C1 segment of cervical spinal cord (tissue), 14 donors: ENCODE data around the gene TEAD1.
A peak's percentile ranks its signal among the peaks of the same experiment; 100 is the strongest.
"Not testable (repeated sequence)": the region's sequence is repeated elsewhere in the genome, so short reads cannot be mapped to it uniquely, and the experiment has no call there.

ENCODE experiments used
- DNase-seq, 14 donors: peaks; one replicate each; lab custom pipeline; 2025; lab: John Stamatoyannopoulos, UW

The TEAD1 gene

DNA sequence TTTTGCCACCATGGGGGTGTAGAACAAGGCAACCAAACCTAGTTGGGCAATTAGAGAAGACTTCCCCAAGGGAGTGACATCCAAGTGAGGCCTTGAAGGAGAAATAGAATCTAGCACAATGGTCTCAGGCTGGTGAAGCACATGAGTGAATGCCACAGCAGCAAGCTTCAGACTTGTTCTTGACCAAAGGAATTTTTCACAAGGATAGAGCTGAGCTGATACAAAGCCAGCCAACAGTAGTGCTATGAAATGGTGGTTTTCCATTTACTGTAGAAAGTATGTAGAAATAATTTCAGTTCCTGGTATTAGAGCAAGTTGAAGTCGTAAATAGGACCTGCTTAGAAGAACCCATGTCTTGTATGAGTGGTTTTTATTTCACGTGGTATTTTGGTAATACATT lies 186.6 kb downstream of the TEAD1 start:
- no peak for DNase-seq

DNA sequence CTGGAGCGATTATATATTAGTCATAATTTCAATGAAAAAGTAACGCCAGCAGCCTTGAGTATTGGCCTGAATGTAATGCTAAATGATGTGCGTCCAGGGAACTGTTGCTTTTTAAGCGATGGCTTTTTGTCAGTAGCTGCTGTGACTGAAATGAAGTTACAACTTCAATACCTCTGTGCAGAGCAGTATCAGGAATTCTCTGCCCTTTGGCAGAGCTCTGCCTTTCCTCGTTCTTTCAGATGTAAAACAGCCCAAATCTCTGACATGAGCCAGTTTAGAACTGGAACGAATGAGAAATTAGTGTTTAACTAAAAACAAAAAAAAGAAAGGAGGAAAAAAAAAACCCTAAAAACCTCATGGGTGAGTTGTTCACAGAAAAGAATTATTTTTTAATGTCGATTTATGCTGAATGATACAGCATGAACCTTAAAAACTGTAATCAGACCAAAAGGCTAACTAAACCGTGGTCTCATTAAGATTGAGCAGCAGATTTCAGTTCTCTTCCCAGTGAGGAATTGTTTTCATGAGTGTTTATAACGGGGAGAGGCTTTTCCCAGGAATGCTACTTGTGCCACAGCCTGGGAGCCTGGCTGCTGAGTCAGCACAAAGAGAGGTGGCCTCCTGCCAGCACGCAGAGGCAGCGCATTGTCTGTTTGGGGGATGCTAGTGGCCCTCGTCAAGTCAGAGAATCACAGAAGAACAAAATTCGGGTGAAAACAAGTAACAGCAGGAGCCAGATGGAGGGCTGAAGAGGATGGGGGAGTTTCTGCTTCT lies 188.7 kb downstream of the TEAD1 start:
- DNase-seq, result peak in 8 of 14 donors; percentile 5 to 73 (median 22)

DNA sequence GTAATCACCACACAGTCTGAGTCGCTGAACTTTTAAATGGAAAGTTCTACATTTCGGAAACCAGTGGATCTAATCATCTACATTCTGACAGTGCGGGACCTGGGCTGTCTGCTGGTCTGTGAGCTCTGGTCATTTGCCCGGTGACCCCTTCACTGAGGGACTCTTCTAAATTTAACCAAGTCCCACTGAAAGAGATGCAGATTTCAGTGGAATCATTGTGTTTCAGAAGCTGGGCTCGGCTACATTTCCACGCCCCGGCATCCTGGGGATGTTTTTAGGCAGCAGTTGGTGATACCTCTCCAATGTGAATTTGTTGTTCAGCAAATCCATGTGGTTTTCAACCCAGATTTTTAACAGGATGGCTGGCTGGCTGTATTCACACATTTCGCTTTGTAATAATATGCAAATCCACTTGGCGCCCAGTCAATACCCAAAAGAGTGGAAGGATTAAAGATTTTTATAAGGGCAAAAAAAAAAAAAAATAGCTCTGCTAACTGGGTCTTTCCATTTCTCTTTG lies 189.4 kb downstream of the TEAD1 start:
- peak in 1 of 14 donors; percentile 60 for DNase-seq

DNA sequence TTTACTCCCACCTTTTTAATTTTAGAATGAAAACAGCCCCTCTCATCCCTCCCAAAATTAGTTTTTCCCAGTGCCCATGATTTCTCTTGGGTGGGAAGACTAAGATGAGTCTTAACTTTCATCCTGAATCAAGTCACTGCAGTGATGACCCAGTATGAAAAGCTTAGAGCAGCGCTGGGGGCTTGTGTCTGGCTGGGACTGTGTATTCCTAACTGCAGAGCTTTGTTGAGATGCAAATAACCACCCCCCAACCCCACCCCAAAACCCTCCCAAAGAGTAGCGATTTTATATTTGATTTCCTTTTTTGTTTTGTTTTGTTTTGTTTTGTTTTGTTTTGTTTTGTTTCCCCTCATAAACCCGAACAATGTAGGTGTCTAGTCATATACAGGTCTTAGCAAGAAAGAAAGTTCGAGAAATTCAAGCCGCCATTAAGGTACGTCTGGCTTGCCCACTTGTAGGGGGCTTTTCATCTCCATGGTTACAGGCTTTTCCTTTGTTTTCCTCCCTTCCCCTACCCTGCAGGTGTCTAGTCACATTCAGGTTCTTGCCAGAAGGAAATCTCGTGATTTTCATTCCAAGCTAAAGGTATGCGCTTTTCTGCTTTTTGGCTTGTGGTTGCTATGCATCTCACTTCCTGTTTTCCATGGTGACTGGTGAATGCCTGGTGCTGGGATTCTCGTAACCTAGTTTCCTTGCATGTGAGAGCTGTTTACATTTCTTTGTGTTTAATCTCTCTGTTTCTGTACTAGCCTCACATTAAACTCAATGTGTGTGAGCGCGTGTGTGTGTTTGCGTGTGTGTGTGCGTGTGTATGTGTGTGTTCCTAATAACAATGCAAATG lies 190.3 kb downstream of the TEAD1 start:
- peak in 1 of 14 donors; percentile 72 for DNase-seq

DNA sequence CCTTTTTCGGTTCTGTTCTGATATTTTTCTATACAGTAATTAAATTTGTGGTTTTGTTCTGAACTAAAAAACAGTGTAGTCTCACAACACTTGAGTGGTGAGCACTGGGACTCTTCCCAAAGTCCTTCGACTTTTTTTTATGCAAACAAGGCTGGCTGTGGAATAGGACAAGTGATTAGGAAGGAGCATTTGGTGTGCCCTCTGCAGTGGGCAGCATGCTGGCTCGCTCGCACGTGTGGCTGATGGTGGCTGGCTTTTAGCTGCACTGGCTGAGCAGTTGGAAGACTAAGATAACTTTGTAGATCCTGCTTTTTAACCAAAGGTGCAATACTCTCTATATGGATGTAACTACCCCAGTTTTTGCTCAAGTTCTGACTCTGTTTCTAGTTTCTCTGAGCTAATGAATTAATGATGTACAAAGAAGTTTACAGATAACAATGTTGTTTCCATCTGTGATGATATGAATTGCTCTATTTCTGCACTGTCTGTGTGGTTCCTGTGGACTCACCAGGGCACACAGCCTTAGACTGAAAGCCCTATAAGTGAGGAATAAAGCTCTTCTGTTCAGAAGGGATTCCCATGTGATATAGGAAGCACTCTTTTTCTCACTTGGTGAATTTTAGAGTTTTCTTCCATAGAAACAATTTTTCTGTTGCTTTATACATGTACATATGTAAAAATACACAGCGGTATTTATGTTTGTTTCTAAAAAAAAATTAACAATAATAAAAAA lies 191.8 kb downstream of the TEAD1 start:
- DNase-seq, result peak in 1 of 14 donors; percentile 41

GRCh38 chr11:12867531-12867930 lies 193.3 kb downstream of the TEAD1 start:
- DNase-seq, result no peak

DNA sequence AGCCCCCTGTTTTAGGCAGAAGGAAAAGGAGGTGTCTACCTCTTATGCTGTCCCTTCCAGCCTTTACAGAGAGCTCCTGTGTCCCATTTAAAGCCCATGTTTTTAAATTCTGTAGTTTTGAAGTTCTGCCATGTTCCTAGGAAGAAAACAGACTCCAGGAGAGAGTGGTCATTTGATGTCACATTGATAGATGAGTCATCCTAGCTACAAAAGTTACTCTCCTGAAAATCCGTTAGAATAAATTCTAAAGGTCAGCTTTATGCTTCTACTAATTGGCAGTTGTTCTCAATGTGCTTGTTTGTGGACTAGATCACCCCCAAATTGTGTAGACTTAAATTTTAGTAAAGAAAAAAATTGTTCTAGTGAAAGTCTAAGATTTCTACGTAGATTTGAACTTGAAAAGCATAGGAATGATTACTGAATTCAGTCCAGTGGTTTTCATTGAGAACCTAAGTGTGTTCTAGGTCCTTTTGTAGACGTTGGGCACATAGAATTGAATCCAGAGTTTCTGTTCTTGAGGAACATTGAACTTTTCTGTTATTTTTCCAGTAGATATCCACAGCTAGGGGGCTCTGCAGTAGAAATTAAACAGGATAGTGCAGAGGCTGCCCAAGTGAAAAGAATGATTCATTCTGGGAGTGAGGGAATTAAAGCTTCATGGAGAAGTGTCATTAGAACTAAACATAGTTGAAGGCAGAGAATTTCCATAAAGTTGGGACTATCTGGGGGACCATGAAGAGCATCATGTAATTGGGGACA lies 194.3 kb downstream of the TEAD1 start:
- DNase-seq, result no peak

DNA sequence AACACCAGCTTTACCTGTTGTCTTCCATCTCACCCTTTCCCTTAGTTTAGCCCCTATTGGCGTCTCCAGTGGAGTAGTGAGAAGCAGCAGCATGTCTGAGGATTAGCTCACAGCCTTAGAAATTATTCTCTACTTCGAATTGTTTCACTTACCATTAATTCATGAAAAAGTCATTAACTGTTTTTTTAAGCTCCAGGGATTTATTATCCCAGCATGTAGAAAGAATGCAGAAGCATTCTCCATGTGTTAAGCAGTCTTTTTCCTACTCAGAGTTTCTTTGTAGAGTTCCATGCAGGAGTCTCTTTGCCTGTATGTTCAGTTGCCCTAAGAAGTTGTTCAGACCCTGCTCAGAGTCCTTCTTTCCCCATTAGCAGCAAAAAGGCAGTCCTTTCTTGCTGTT lies 197.0 kb downstream of the TEAD1 start:
- no peak for DNase-seq

DNA sequence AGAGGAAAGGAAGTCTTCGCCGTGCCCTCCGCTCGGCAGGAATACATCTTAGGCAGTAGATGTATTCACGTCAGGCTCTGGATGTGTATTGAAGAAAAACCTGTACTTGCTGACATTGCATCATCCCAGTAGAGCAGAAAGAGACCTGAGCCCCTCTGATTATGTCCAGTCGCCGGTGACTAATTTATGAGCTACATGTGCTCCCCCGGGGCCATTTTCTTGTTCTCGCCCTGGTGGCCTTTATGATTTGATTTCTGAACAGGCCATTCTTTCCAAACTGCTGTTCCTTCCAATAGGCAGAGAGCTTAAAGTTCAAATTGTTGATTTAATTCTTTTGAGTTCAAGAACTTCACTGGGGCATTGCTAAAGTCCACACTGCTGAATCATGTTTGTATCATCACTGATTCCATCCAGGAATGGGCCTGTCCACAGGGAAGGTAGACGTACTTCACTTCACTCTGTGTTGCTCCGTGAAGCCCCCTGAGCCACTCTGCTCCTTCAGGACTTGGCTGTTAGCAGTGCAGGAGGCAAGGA lies 197.6 kb downstream of the TEAD1 start:
- DNase-seq, result no peak

- DNase-seq, result no peak
Observed at GRCh38 chr11:12876340-12876739, 202.1 kb downstream of the TEAD1 start.

GRCh38 chr11:12876988-12877387 lies 202.8 kb downstream of the TEAD1 start:
- DNase-seq, result no peak

DNA sequence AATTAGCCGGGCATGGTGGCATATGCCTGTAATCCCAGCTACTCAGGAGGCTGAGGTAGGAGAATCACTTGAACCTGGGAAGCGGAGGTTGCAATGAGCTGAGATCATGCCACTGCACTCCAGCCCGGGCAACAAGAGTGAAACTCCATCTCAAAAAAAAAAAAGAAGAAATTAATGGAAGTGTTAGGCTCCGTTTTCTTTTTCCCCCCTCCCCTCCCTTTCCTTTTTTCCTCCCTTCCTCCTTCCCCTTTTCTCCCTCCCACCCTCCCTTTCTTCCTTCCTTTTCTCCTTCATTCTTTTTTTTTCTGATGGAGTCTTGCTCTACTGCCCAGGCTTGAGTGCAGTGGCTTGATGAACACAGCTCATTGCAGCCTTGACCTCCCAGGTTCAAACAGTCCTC lies 203.3 kb downstream of the TEAD1 start:
- not testable (repeated sequence) for DNase-seq

GRCh38 chr11:12880327-12880726 lies 206.1 kb downstream of the TEAD1 start:
- DNase-seq, result no peak

DNA sequence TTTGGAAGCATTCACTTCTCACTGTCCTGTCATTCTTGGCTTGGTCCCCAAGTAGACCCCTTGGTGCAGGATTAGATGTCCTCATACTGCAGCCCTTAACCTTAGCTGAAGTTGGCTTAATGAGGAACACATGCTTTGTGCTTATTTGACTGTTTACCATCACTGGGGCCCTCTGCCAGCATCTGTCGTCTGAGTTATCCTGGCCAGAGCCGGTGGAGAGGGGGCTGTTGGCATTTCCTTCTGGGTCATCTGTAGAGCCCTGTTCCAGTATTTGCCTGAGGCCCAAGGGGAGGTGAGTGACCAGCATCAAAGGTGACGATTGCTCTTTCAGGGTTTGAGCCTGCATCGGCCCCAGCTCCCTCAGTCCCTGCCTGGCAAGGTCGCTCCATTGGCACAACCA lies 208.4 kb downstream of the TEAD1 start:
- DNase-seq, result no peak

DNA sequence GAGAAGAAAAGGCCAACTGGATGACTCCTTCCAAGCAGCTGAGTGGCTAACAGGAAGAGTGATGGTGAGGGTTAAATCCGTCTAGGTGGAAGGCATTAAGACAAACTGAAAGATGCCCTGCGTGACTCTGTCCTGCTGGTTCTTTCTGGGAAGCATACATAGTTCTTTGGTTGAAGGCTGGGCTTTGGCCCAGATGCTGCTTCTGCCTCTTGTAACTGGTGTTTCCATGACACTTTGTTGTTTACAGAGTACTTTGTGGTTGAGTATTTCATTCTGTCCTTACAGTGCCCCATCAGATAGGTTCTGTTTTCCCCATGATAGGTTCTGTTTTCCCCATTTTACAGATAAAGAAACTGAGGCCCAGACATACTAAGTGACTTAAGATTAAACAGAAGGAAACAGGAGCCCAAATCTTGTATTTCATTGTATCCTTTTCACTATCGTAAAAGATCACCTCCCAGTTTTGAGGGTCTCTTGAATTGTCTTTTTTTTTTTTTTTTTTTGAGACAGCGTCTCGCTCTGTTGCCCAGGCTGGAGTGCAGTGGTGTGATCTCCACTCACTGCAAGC lies 210.6 kb downstream of the TEAD1 start:
- DNase-seq, result no peak

GRCh38 chr11:12885717-12886239 lies 211.6 kb downstream of the TEAD1 start:
- no peak for DNase-seq

GRCh38 chr11:12886508-12886907 lies 212.3 kb downstream of the TEAD1 start:
- no peak for DNase-seq

GRCh38 chr11:12888525-12889158 lies 214.4 kb downstream of the TEAD1 start:
- peak in 12 of 14 donors; percentile 12 to 78 (median 43) for DNase-seq

- peak in 3 of 14 donors; percentile 23 to 65 (median 42) for DNase-seq
Observed at GRCh38 chr11:12889243-12889642, 215.0 kb downstream of the TEAD1 start.

DNA sequence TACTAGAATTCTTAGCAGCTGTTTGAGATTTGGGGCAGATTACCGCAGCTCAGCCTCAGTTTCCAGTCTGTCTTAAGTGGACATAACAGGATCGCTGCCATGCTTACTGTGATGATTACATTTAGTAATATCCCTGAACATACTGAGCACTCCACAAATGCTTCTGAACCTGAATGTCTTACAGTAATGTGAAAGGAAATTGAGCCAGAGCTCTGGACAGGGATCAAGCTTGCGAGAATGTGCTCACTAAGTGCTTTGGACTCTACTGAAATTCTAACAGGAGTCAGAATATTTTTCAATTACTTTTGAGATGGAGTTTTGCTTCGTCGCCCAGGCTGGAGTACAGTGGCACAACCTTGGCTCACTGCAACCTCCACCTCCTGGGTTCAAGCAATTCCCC lies 216.3 kb downstream of the TEAD1 start:
- no peak for DNase-seq
